WTC11 (cell line): ENCODE measurements around the gene SLCO4A1.

Source experiments
- ATF2 ChIP-seq: sonication (generic); formaldehyde crosslinking; IDR thresholded peaks from 2 replicates; pipeline ENCODE4 v1.8.1; 2022; ENCODE audit warnings: low read depth, missing genetic modification reagents, borderline replicate concordance
- CREB1 ChIP-seq: sonication (generic); formaldehyde crosslinking; IDR thresholded peaks from 2 replicates; pipeline ENCODE4 v1.8.0; 2023; ENCODE audit warnings: mild to moderate bottlenecking, missing genetic modification reagents
- CTCF ChIP-seq: fragments of 200-600 bp; IDR thresholded peaks from 2 replicates; pipeline ENCODE4 v1.8.0; 2022; ENCODE audit warnings: antibody characterized with exemption
- E2F1 ChIP-seq: sonication (generic); formaldehyde crosslinking; IDR thresholded peaks from 2 replicates; pipeline ENCODE4 v1.8.0; 2022; ENCODE audit warnings: mild to moderate bottlenecking, missing genetic modification reagents
- ELF4 ChIP-seq: sonication (generic); formaldehyde crosslinking; IDR thresholded peaks from 2 replicates; pipeline ENCODE4 v1.8.1; 2022; ENCODE audit warnings: low read depth, mild to moderate bottlenecking, moderate library complexity, missing genetic modification reagents
- FOXJ3 ChIP-seq: sonication (generic); formaldehyde crosslinking; IDR thresholded peaks from 2 replicates; pipeline ENCODE4 v1.9.0; 2021; ENCODE audit warnings: missing genetic modification reagents, mild to moderate bottlenecking, borderline replicate concordance
- HMGXB4 ChIP-seq: sonication (generic); formaldehyde crosslinking; IDR thresholded peaks from 2 replicates; pipeline ENCODE4 v1.8.1; 2023; ENCODE audit warnings: mild to moderate bottlenecking, moderate library complexity, missing genetic modification reagents
- JUN ChIP-seq: sonication (generic); formaldehyde crosslinking; IDR thresholded peaks from 2 replicates; pipeline ENCODE4 v1.8.0; 2023; ENCODE audit warnings: mild to moderate bottlenecking, missing genetic modification reagents
- MAX ChIP-seq: sonication (generic); formaldehyde crosslinking; IDR thresholded peaks from 2 replicates; pipeline ENCODE4 v1.8.0; 2022; ENCODE audit warnings: mild to moderate bottlenecking, missing genetic modification reagents
- MLX ChIP-seq: sonication (generic); formaldehyde crosslinking; IDR thresholded peaks from 2 replicates; pipeline ENCODE4 v1.8.1; 2023; ENCODE audit warnings: mild to moderate bottlenecking, missing genetic modification reagents, moderate library complexity
- NR1H2 ChIP-seq: sonication (generic); formaldehyde crosslinking; IDR thresholded peaks from 2 replicates; pipeline ENCODE4 v1.9.0; 2021; ENCODE audit warnings: mild to moderate bottlenecking, moderate library complexity, missing genetic modification reagents
- ZBTB43 ChIP-seq: sonication (generic); formaldehyde crosslinking; IDR thresholded peaks from 2 replicates; pipeline ENCODE4 v1.8.1; 2023; ENCODE audit warnings: mild to moderate bottlenecking, missing genetic modification reagents

- TF ChIP-seq HMGXB4 = no peak
- no peak for TF ChIP-seq ZBTB43
- no peak for TF ChIP-seq ELF4 (CRISPR knock-in tag)
- TF ChIP-seq CTCF = no peak
- TF ChIP-seq FOXJ3 (CRISPR knock-in tag) = no peak
- TF ChIP-seq E2F1 (CRISPR knock-in tag) = no peak
- no peak for TF ChIP-seq NR1H2
- no peak for TF ChIP-seq ATF2
- no peak for TF ChIP-seq CREB1 (CRISPR knock-in tag)
- no peak for TF ChIP-seq JUN (CRISPR knock-in tag)
- TF ChIP-seq MAX (CRISPR knock-in tag) = no peak
- no peak for TF ChIP-seq MLX (CRISPR knock-in tag)
Measured at GRCh38 chr20:62639765-62640164, 2.5 kb upstream of the SLCO4A1 start.
